ENCODE data around the gene TRIM74. TPM values are rescaled to one million over a fixed set of nuclear protein-coding genes. Genes with fewer than 3 reads are reported as not detected.
"Not testable (repeated sequence)": the region's sequence is repeated elsewhere in the genome, so short reads cannot be mapped to it uniquely, and the experiment has no call there.

TRIM74 gene
- total and polyA plus RNA-seq, 2 donors (not counting 3 experiments of a cell fraction or from before 2014, with no cell fraction given) = 0.07 to 0.58 TPM

DNA sequence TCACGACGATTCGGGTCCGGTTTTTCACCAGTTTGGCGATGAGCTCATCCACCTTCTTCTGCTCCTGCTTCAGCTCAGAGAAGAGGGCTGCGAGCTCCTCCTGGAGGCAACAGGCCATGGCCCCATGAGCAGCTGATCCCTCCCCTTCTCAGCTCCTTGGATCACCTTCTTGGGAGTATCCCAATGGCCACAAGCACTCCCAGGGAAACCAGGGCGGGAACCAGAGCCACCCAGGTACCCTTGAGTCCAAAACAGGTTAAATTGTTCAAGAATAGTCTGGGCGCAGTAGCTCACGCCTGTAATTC is 8.0 kb downstream of the TRIM74 start:
- H3K9me1 ChIP-seq (replicated peaks; ENCODE audit: control insufficient read depth, extremely low read depth, insufficient read depth, low read length); H2AFZ ChIP-seq (ENCODE audit: low read depth, low read length); DNase-seq (ENCODE audit: low read depth, low spot score); H3K36me3 ChIP-seq (ENCODE audit: control insufficient read depth in 2 of 2, extremely low read depth in 1 of 2, insufficient read depth in 2 of 2, low read length in 2 of 2); CTCF ChIA-PET; dilution Hi-C loops (cut with MboI; ENCODE audit: extremely low pct_ligation_motif_present, low sequenced_read_pairs); H3K4me1 ChIP-seq (ENCODE audit: control insufficient read depth, extremely low read depth, insufficient read depth, low read length); intact Hi-C loops (cut with micrococcal nuclease); H3K9me3 ChIP-seq (replicated peaks; ENCODE audit: control insufficient read depth, insufficient read depth, low read length); H3K9ac ChIP-seq (replicated peaks; ENCODE audit: extremely low read depth, insufficient read depth, low read length); H3K4me3 ChIP-seq (replicated peaks in 1 of 3; ENCODE audit: insufficient read depth in 1 of 3, low read depth in 1 of 3, low read length in 3 of 3); POLR2A ChIA-PET; H4K20me1 ChIP-seq (replicated peaks; ENCODE audit: control insufficient read depth, extremely low read depth, insufficient read depth, low read length); FAIRE-seq; H3K27ac ChIP-seq (ENCODE audit: insufficient read depth, low read depth, low read length); H3K4me2 ChIP-seq (ENCODE audit: insufficient read depth, low read length); H3K27me3 ChIP-seq (ENCODE audit: control insufficient read depth in 2 of 2, insufficient read depth in 2 of 2, low read length in 2 of 2); BruUV-seq (replicated peaks); H3K79me2 ChIP-seq (ENCODE audit: control insufficient read depth, insufficient read depth, low read length): not testable (repeated sequence)

DNA sequence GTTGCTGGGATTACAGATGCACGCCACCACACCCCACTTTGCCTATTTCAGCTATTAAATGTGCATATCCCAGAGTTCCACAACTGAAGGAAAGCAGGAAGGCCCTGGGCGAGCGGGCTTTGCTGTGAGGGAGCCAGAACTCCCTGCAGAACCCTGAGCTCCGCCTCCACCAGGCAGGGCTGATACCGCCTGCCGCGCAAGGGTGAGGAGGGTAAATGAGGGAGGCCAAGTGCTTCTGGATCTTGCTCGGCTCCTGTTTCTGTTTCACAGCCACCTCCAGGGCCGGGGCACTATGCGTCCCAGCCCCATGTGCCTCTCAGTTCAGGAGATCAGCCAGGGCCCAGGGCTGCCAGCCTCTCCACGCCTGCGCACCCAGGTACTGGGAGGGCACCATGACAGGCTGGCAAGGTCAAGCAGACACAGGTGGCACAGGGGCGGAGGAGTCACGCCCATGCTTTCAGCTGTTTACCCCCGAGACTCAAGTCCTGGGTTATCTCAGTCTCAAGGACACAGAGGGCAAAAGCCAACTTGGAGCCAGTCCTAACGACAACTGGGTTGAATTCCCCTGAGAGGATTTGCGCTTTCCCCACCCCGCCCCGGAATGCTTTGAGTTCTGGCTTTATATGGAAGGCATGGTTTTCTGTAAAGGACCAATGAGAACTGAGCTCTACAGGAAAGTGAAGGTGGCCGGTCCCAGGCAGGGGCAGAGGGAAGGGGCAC is 8.5 kb downstream of the TRIM74 start:
- H3K4me3 ChIP-seq (replicated peaks in 1 of 3; ENCODE audit: insufficient read depth in 1 of 3, low read depth in 1 of 3, low read length in 3 of 3); H3K4me1 ChIP-seq (ENCODE audit: control insufficient read depth, extremely low read depth, insufficient read depth, low read length); POLR2A ChIA-PET; H3K27me3 ChIP-seq (ENCODE audit: control insufficient read depth in 2 of 2, insufficient read depth in 2 of 2, low read length in 2 of 2); CTCF ChIA-PET; BruUV-seq (replicated peaks); dilution Hi-C loops (cut with MboI; ENCODE audit: extremely low pct_ligation_motif_present, low sequenced_read_pairs); H3K4me2 ChIP-seq (ENCODE audit: insufficient read depth, low read length); H3K9me3 ChIP-seq (replicated peaks; ENCODE audit: control insufficient read depth, insufficient read depth, low read length); FAIRE-seq; H3K9me1 ChIP-seq (replicated peaks; ENCODE audit: control insufficient read depth, extremely low read depth, insufficient read depth, low read length); intact Hi-C loops (cut with micrococcal nuclease); H3K9ac ChIP-seq (replicated peaks; ENCODE audit: extremely low read depth, insufficient read depth, low read length); H2AFZ ChIP-seq (ENCODE audit: low read depth, low read length); H3K27ac ChIP-seq (ENCODE audit: insufficient read depth, low read depth, low read length); H3K36me3 ChIP-seq (ENCODE audit: control insufficient read depth in 2 of 2, extremely low read depth in 1 of 2, insufficient read depth in 2 of 2, low read length in 2 of 2); H3K79me2 ChIP-seq (ENCODE audit: control insufficient read depth, insufficient read depth, low read length); H4K20me1 ChIP-seq (replicated peaks; ENCODE audit: control insufficient read depth, extremely low read depth, insufficient read depth, low read length); DNase-seq (ENCODE audit: low read depth, low spot score): not testable (repeated sequence)

DNA sequence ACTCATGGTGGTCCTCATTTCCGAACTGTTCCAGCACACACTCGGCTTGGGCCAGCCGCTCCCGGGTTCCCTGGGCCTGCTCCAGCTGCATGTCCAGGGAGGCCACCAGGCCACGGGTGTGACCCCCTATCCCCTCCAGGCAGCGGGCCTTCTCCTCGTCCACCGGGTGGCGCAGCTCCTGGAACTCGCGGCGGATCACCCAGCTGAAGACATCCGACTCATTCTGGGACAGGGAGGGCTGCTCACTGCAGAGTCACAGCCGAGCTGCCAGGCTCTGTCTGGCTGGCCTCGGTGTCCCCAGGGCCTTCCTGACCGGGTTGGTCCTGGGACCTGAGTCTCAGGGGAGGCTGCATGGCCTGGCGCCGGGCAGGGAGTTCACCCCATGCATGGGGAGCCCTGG is 9.2 kb downstream of the TRIM74 start:
- BruUV-seq (replicated peaks); FAIRE-seq; H3K79me2 ChIP-seq (ENCODE audit: control insufficient read depth, insufficient read depth, low read length); H3K4me3 ChIP-seq (replicated peaks in 1 of 3; ENCODE audit: insufficient read depth in 1 of 3, low read depth in 1 of 3, low read length in 3 of 3); H3K4me1 ChIP-seq (ENCODE audit: control insufficient read depth, extremely low read depth, insufficient read depth, low read length); H3K9me1 ChIP-seq (replicated peaks; ENCODE audit: control insufficient read depth, extremely low read depth, insufficient read depth, low read length); CTCF ChIA-PET; H3K9ac ChIP-seq (replicated peaks; ENCODE audit: extremely low read depth, insufficient read depth, low read length); intact Hi-C loops (cut with micrococcal nuclease); H3K4me2 ChIP-seq (ENCODE audit: insufficient read depth, low read length); POLR2A ChIA-PET; H4K20me1 ChIP-seq (replicated peaks; ENCODE audit: control insufficient read depth, extremely low read depth, insufficient read depth, low read length); H3K27me3 ChIP-seq (ENCODE audit: control insufficient read depth in 2 of 2, insufficient read depth in 2 of 2, low read length in 2 of 2); H2AFZ ChIP-seq (ENCODE audit: low read depth, low read length); H3K9me3 ChIP-seq (replicated peaks; ENCODE audit: control insufficient read depth, insufficient read depth, low read length); dilution Hi-C loops (cut with MboI; ENCODE audit: extremely low pct_ligation_motif_present, low sequenced_read_pairs); H3K27ac ChIP-seq (ENCODE audit: insufficient read depth, low read depth, low read length); H3K36me3 ChIP-seq (ENCODE audit: control insufficient read depth in 2 of 2, extremely low read depth in 1 of 2, insufficient read depth in 2 of 2, low read length in 2 of 2); DNase-seq (ENCODE audit: low read depth, low spot score): not testable (repeated sequence)

DNA sequence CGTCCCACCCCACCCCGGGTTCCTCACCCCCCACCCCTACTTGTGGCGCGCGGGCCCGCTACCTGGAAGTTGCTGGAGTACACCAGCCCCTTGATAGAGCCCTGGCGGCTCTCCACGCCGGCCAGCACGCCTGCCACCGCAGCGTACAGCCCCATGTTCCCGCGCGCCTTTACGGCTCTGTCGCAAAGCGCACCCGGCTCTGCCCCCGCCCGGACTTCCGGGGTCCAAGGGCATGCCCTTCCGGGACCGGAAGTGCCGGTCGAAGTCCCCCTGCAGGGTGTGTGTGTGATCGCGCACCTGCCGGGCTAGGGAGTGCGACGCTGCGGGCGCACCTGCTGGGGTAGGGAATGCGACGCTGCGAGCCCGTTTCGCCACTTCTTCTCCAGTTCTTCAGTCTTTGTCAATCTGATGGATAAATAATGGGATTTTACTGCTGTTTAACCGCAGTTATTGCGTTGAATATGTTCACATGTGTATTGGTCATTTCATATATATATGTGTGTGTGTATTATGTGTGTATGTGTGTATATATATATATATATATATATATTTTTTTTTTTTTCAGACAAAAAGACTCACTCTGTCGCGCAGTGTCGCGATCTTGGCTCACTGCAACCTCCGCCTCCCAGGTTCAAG is 14.6 kb downstream of the TRIM74 start:
- BruUV-seq (replicated peaks); H3K36me3 ChIP-seq (ENCODE audit: control insufficient read depth in 2 of 2, extremely low read depth in 1 of 2, insufficient read depth in 2 of 2, low read length in 2 of 2); H3K79me2 ChIP-seq (ENCODE audit: control insufficient read depth, insufficient read depth, low read length); H3K27ac ChIP-seq (ENCODE audit: insufficient read depth, low read depth, low read length); H4K20me1 ChIP-seq (replicated peaks; ENCODE audit: control insufficient read depth, extremely low read depth, insufficient read depth, low read length); H3K27me3 ChIP-seq (ENCODE audit: control insufficient read depth in 2 of 2, insufficient read depth in 2 of 2, low read length in 2 of 2); H3K9me3 ChIP-seq (replicated peaks; ENCODE audit: control insufficient read depth, insufficient read depth, low read length); POLR2A ChIA-PET; H3K4me1 ChIP-seq (ENCODE audit: control insufficient read depth, extremely low read depth, insufficient read depth, low read length); H3K4me2 ChIP-seq (ENCODE audit: insufficient read depth, low read length); H3K9me1 ChIP-seq (replicated peaks; ENCODE audit: control insufficient read depth, extremely low read depth, insufficient read depth, low read length); dilution Hi-C loops (cut with MboI; ENCODE audit: extremely low pct_ligation_motif_present, low sequenced_read_pairs); H3K9ac ChIP-seq (replicated peaks; ENCODE audit: extremely low read depth, insufficient read depth, low read length); CTCF ChIA-PET; DNase-seq (ENCODE audit: low read depth, low spot score); intact Hi-C loops (cut with micrococcal nuclease); H2AFZ ChIP-seq (ENCODE audit: low read depth, low read length): not testable (repeated sequence)
- FAIRE-seq = peak; percentile 92
- peak overlapping the region in 1 of 3 experiments; percentile 19 for H3K4me3 ChIP-seq (replicated peaks in 1 of 3; ENCODE audit: insufficient read depth in 1 of 3, low read depth in 1 of 3, low read length in 3 of 3)
